Endothelial cell of umbilical vein (primary cell): ENCODE measurements around the gene GLCE. TPM values are rescaled to one million over a fixed set of nuclear protein-coding genes. Genes with fewer than 3 reads are reported as not detected.

Source experiments
- BruUV-seq: library from RNA; stranded (reverse); fragments of 400-500 nt; replicated peaks from 2 replicates; lab custom pipeline; 2021; lab: Mats Ljungman, UMichigan
- CTCF ChIA-PET: fragments of 300-600, 350-600 bp; sonication (Branson Sonifier 250); formaldehyde crosslinking; loops from one replicate; lab custom pipeline; 2021; ENCODE audit warnings: antibody characterized with exemption, inconsistent platforms; lab: Charles Lee
- POLR2A ChIA-PET: fragments of 300-600, 350-600 bp; sonication (Branson Sonifier 250); formaldehyde crosslinking; loops from one replicate; lab custom pipeline; 2021; ENCODE audit warnings: antibody characterized with exemption, inconsistent platforms; lab: Charles Lee
- DNase-seq: peaks from one replicate; pipeline ENCODE4 v3.0.0-alpha.2; 2011; ENCODE audit warnings: low read depth, low spot score
- FAIRE-seq: peaks from 2 replicates; lab custom pipeline; 2011; peaks lifted over from hg19 to GRCh38; lab: Jason Lieb, UNC
- H2AFZ ChIP-seq: 2 replicates; pipeline ENCODE4 v1.6.0; 2012; ENCODE audit warnings: low read depth, low read length, control low read depth, inconsistent platforms
- H3K27ac ChIP-seq: 2 replicates; pipeline ENCODE4 v1.5.1; 2011; ENCODE audit warnings: low read depth, mild to moderate bottlenecking, control low read depth, low read length, moderate library complexity; ENCODE audit not compliant: insufficient read depth
- H3K27me3 ChIP-seq, 2 experiments: 2 replicates each; pipeline versions ENCODE4 v1.6.0 to v1.6.1; 2011; ENCODE audit warnings: low read length in 2 of 2, mixed read lengths in 1 of 2; ENCODE audit not compliant: control insufficient read depth in 2 of 2, insufficient read depth in 2 of 2
- H3K36me3 ChIP-seq, 2 experiments: 2 replicates in 1 of 2; 3 replicates in 1 of 2; pipeline ENCODE4 v1.5.1; 2011; ENCODE audit warnings: low read length in 2 of 2, mild to moderate bottlenecking in 1 of 2, moderate library complexity in 1 of 2; ENCODE audit not compliant: control insufficient read depth in 2 of 2, insufficient read depth in 2 of 2; ENCODE audit errors: extremely low read depth in 1 of 2
- H3K4me1 ChIP-seq: 3 replicates; pipeline ENCODE4 v1.5.1; 2011; ENCODE audit warnings: mild to moderate bottlenecking, low read length; ENCODE audit not compliant: control insufficient read depth, insufficient read depth; ENCODE audit errors: extremely low read depth
- H3K4me2 ChIP-seq: 2 replicates; pipeline ENCODE4 v1.6.1; 2011; ENCODE audit warnings: low read length, control low read depth, mixed read lengths; ENCODE audit not compliant: insufficient read depth
- H3K4me3 ChIP-seq, 3 experiments: fragments of 200-600 bp in 1 of 3; sonication (generic), shearing (Covaris generic) in 1 of 3; replicated peaks in 1 of 3; 2 replicates each; pipeline ENCODE4 v1.5.1; 2011 to 2016; ENCODE audit warnings: control low read depth in 3 of 3, low read length in 3 of 3, mild to moderate bottlenecking in 2 of 3, inconsistent platforms in 1 of 3, low read depth in 1 of 3, moderate library complexity in 1 of 3; ENCODE audit not compliant: insufficient read depth in 1 of 3
- H3K79me2 ChIP-seq: 2 replicates; pipeline ENCODE4 v1.6.0; 2012; ENCODE audit warnings: low read length, inconsistent platforms; ENCODE audit not compliant: control insufficient read depth, insufficient read depth
- H3K9ac ChIP-seq: replicated peaks from 2 replicates; pipeline ENCODE3; 2011; ENCODE audit warnings: low read length, control low read depth; ENCODE audit not compliant: insufficient read depth; ENCODE audit errors: extremely low read depth
- H3K9me1 ChIP-seq: replicated peaks from 3 replicates; pipeline ENCODE4 v1.6.0; 2011; ENCODE audit warnings: mild to moderate bottlenecking, low read length; ENCODE audit not compliant: control insufficient read depth, insufficient read depth; ENCODE audit errors: extremely low read depth
- H3K9me3 ChIP-seq: replicated peaks from 2 replicates; pipeline ENCODE4 v1.5.1; 2012; ENCODE audit warnings: low read length, inconsistent platforms; ENCODE audit not compliant: control insufficient read depth, insufficient read depth
- H4K20me1 ChIP-seq: replicated peaks from 2 replicates; pipeline ENCODE3; 2011; ENCODE audit warnings: mild to moderate bottlenecking, low read length; ENCODE audit not compliant: control insufficient read depth, insufficient read depth; ENCODE audit errors: extremely low read depth
- EZH2 ChIP-seq: IDR thresholded peaks from 2 replicates; pipeline ENCODE4 v1.6.1; 2012; ENCODE audit warnings: borderline replicate concordance, low read depth, mild to moderate bottlenecking, moderate library complexity, low read length, inconsistent platforms; ENCODE audit not compliant: severe bottlenecking
- FOS ChIP-seq: IDR thresholded peaks from 2 replicates; pipeline ENCODE4 v1.6.1; 2011; ENCODE audit warnings: mild to moderate bottlenecking, low read length, moderate library complexity, borderline replicate concordance; ENCODE audit not compliant: insufficient read depth
- GATA2 ChIP-seq: IDR thresholded peaks from 2 replicates; pipeline ENCODE4 v1.7.0; 2011; ENCODE audit warnings: low read depth, mild to moderate bottlenecking, moderate library complexity, mixed read lengths, low read length; ENCODE audit not compliant: insufficient read length, insufficient read depth
- JUN ChIP-seq: IDR thresholded peaks from 2 replicates; pipeline ENCODE4 v1.6.1; 2011; ENCODE audit warnings: borderline replicate concordance, low read depth; ENCODE audit not compliant: insufficient read length, insufficient read depth
- MYC ChIP-seq: IDR thresholded peaks from one replicate; pipeline ENCODE4 v1.6.1; 2011; ENCODE audit warnings: mild to moderate bottlenecking, low read depth, low read length
- POLR2A ChIP-seq: IDR thresholded peaks from 2 replicates; pipeline ENCODE4 v1.6.1; 2012; ENCODE audit warnings: low read depth, mild to moderate bottlenecking, control low read depth, low read length
- POLR2AphosphoS5 ChIP-seq: IDR thresholded peaks from 2 replicates; pipeline ENCODE4 v1.6.1; 2012; ENCODE audit warnings: low read depth, mild to moderate bottlenecking, control low read depth, low read length, moderate library complexity; ENCODE audit not compliant: insufficient read depth
- dilution Hi-C: fragments of 300-500 bp; cut with MboI; formaldehyde crosslinking; loops from one replicate; pipeline ENCODE4 v1.15.0; 2019; ENCODE audit warnings: low sequenced_read_pairs; ENCODE audit not compliant: extremely low pct_ligation_motif_present
- intact Hi-C: fragments of 100-400 bp; cut with micrococcal nuclease; formaldehyde crosslinking; loops from one replicate; pipeline ENCODE4 v1.10.0; 2022
- polyA plus RNA-seq, 4 experiments: library from polyadenylated mRNA; depleted of rRNA in 3 of 4; stranded (reverse) in 3 of 4; unstranded in 1 of 4; fragments of >200 nt; gene quantifications; 2 replicates each; pipeline versions ENCODE4 v1.2.1 to v1.2.3, GENCODE V29; 2011 to 2012; ENCODE audit warnings: missing spikeins in 1 of 4
- total RNA-seq: library from RNA; stranded (reverse); gene quantifications from 2 replicates; pipeline ENCODE4 v1.2.3, GENCODE V29; 2021
- TF ChIP-seq, protein P1 (sequence below): IDR thresholded peaks from 2 replicates; pipeline ENCODE4 v1.6.1; 2011; ENCODE audit not compliant: insufficient read depth, insufficient read length
- TF ChIP-seq, protein P2 (sequence below), 2 donors: IDR thresholded peaks; 1 replicate in 1 of 2; 2 replicates in 1 of 2; pipeline ENCODE4 v1.5.1; 2011; ENCODE audit warnings: low read length in 2 of 2, mild to moderate bottlenecking in 2 of 2, moderate library complexity in 2 of 2, control low read depth in 1 of 2, inconsistent platforms in 1 of 2, low read depth in 1 of 2; ENCODE audit not compliant: insufficient read depth in 1 of 2; ENCODE audit errors: extremely low read depth in 1 of 2

GLCE gene
- total and polyA plus RNA-seq, 2 donors (not counting 3 experiments of a cell fraction or from before 2014, with no cell fraction given) = 48.1 to 86.6 TPM

DNA sequence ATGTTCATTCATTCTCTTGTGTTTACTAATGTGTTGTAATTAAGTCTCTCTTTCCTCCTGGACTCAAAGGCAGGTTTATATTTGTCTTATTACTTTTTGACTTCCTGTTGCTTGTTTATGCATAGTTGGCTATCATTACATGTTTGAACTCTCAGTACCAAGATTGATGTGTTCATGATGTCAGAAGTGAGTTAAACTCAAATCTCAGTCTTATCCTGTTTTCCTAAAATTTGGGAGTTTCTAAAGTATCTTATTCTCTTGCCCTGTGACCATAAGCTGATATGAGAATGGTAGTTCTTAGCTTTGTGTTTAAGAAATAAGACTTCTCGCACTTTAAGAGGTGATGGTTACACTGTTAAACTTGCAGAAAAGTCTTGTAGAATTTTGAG, 5.2 kb downstream of the GLCE start:
- H3K9me1 ChIP-seq = peaks cover 3% of the 10 kb centered on the region
- H4K20me1 ChIP-seq = peaks cover 12% of the 10 kb centered on the region
- H3K4me3 ChIP-seq = no peak overlapping the region
- POLR2A ChIA-PET = interaction anchor here (0.6 kb wide), 1 partner anchor 85 kb away, joined by 3 read pairs; no protein-coding TSS in a partner anchor
- FAIRE-seq (no peak), DNase-seq (no peak)
- CTCF ChIA-PET = interaction anchor here (0.8 to 2.3 kb wide), 8 partner anchors 9 to 229 kb away, joined by 3 to 13 read pairs (median 8); no protein-coding TSS in a partner anchor
- TF ChIP-seq, protein P1, sequence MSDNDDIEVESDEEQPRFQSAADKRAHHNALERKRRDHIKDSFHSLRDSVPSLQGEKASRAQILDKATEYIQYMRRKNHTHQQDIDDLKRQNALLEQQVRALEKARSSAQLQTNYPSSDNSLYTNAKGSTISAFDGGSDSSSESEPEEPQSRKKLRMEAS = no peak
- no peak for TF ChIP-seq GATA2
- TF ChIP-seq EZH2 = no peak
- no peak for TF ChIP-seq JUN
- no peak for TF ChIP-seq POLR2A
- TF ChIP-seq, protein P2, sequence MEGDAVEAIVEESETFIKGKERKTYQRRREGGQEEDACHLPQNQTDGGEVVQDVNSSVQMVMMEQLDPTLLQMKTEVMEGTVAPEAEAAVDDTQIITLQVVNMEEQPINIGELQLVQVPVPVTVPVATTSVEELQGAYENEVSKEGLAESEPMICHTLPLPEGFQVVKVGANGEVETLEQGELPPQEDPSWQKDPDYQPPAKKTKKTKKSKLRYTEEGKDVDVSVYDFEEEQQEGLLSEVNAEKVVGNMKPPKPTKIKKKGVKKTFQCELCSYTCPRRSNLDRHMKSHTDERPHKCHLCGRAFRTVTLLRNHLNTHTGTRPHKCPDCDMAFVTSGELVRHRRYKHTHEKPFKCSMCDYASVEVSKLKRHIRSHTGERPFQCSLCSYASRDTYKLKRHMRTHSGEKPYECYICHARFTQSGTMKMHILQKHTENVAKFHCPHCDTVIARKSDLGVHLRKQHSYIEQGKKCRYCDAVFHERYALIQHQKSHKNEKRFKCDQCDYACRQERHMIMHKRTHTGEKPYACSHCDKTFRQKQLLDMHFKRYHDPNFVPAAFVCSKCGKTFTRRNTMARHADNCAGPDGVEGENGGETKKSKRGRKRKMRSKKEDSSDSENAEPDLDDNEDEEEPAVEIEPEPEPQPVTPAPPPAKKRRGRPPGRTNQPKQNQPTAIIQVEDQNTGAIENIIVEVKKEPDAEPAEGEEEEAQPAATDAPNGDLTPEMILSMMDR (IDR thresholded peaks at IDR 0.05; ENCODE audit: extremely low read depth in 1 of 2, insufficient read depth in 1 of 2, low read depth in 1 of 2, low read length in 2 of 2) = no peak
- no peak for TF ChIP-seq FOS
- TF ChIP-seq MYC = no peak
- no peak for TF ChIP-seq POLR2AphosphoS5
- no peaks in the 10 kb centered on the region for H3K9me3 ChIP-seq
- no peaks in the 10 kb centered on the region for H3K27me3 ChIP-seq
- peaks cover 92% of the 10 kb centered on the region for H3K79me2 ChIP-seq
- intact Hi-C loops (no loop called here), dilution Hi-C loops (no loop called here)
- no peaks in the 10 kb centered on the region for H3K36me3 ChIP-seq
- peak overlapping the region; percentile 57 for H3K27ac ChIP-seq
- peak overlapping the region; percentile 79 for H3K4me2 ChIP-seq
- peaks cover 41% of the 10 kb centered on the region for H3K4me1 ChIP-seq
- no peak overlapping the region for H2AFZ ChIP-seq
- BruUV-seq = no TSS peak
- H3K9ac ChIP-seq = peak overlapping the region; percentile 23
